ENCODE data around the gene TLN1.

TLN1 gene

DNA sequence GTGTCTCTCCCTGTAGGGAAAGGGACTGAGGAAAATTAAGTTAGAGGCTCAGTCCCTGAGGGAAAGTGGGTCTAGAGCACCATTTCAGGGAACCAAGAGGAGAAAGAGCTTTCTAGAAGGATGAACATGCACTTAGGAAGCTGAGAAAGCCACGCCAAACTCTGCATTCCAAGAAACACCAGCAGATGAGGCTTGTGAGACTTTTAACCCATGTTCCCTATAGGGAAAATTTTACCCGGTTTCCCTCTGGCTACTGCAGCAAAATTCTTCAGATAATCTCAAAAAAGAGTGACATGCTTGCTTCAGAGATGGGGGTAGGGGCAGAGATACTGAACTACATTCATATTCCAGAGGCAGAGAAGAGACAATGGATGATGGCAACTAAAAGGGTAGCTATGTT is 8.6 kb downstream of the TLN1 start:
- H3K27ac ChIP-seq (ENCODE audit: low read depth, low read length) = no peak overlapping the region

DNA sequence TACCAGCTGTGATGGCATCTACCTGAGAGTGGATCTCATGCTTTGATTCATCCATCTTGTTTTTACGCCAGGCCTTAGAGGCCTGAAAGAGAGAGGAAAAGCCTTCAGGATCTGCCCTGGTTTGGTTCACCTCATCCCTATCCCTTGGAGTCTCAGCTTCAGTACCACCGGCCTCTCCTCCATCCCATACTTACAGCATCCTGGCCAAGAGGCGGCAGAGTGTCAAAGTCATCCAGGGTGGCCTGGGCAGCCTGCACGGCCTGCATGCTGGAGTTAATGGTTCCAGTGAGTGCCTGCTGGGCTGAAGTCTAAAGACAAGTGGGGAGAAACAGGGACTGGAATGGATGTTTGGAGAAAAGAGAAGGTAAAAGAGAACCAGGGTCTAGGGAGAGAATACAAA is 12.4 kb downstream of the TLN1 start:
- H3K27ac ChIP-seq (ENCODE audit: low read depth, low read length) = no peak overlapping the region
- no peaks in the 10 kb centered on the region for H3K27me3 ChIP-seq (ENCODE audit: control insufficient read depth in 5 of 5, insufficient read depth in 4 of 5, low read length in 5 of 5)
- H3K4me1 ChIP-seq (ENCODE audit: control insufficient read depth in 5 of 5, insufficient read depth in 5 of 5, low read length in 5 of 5) = peaks cover 0 to 3% (median 0%) of the 10 kb centered on the region in 5 donors
- H3K36me3 ChIP-seq (ENCODE audit: control insufficient read depth in 5 of 5, insufficient read depth in 5 of 5, low read length in 5 of 5) = peaks cover 23 to 100% (median 99%) of the 10 kb centered on the region in 5 donors
- no peak overlapping the region for H3K9ac ChIP-seq (ENCODE audit: low read length in 5 of 5)
- H3K4me3 ChIP-seq (ENCODE audit: low read depth in 1 of 5, low read length in 5 of 5) = no peak overlapping the region
- no peaks in the 10 kb centered on the region for H3K9me3 ChIP-seq (ENCODE audit: control insufficient read depth in 5 of 5, low read length in 5 of 5)

More for the DNA sequence above, 8.6 kb downstream of the TLN1 start:
- H3K4me3 ChIP-seq (ENCODE audit: low read depth in 1 of 5, low read length in 5 of 5) = no peak overlapping the region
- no peak overlapping the region for H3K9ac ChIP-seq (ENCODE audit: low read length in 5 of 5)
- H3K36me3 ChIP-seq (ENCODE audit: control insufficient read depth in 5 of 5, insufficient read depth in 5 of 5, low read length in 5 of 5) = peaks cover 24 to 78% (median 72%) of the 10 kb centered on the region in 5 donors
- H3K4me1 ChIP-seq (ENCODE audit: control insufficient read depth in 5 of 5, insufficient read depth in 5 of 5, low read length in 5 of 5) = peaks cover 12 to 33% (median 31%) of the 10 kb centered on the region in 5 donors
- no peaks in the 10 kb centered on the region for H3K27me3 ChIP-seq (ENCODE audit: control insufficient read depth in 5 of 5, insufficient read depth in 4 of 5, low read length in 5 of 5)
- H3K9me3 ChIP-seq (ENCODE audit: control insufficient read depth in 5 of 5, low read length in 5 of 5) = no peaks in the 10 kb centered on the region

DNA sequence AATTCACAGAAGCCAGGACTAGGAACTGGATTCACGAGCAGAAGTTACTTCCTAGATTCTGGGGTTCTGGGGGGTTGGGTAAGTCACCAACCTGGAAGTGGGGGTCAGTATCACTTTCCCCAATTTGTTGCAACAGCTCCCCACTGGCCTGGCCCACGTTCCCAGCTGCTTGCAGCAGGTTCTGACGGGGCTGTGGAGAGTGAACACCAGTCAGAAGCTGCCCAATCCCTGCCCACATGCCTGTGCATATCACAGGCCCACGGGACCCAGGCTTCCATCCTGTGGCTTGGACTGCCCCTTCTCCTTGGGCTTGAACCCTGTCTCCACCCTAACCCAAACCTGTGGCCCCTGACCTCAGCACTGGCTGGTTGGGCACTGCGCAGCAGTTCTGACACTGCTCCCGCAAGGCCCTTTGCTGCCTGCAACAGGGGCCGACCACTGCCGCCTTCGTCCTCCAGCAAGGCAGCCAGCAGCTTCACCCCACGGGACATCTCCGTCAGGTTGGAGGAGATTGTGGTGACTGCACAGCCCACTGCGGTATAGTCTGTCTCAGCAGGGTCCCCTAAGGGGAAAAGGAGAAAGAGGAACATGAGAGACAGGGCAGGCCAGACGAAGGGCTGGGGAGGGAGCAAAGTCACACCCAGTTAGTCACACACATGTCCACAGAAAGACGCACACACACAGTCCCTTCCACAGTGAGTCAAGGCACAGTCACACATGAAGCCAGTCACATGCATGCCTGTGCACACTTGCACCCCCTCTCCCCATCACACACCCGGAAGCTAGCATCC is 13.1 kb downstream of the TLN1 start:
- peaks cover 0 to 3% (median 0%) of the 10 kb centered on the region in 5 donors for H3K4me1 ChIP-seq (ENCODE audit: control insufficient read depth in 5 of 5, insufficient read depth in 5 of 5, low read length in 5 of 5)
- peaks cover 21 to 100% (median 99%) of the 10 kb centered on the region in 5 donors for H3K36me3 ChIP-seq (ENCODE audit: control insufficient read depth in 5 of 5, insufficient read depth in 5 of 5, low read length in 5 of 5)
- H3K27ac ChIP-seq (ENCODE audit: low read depth, low read length) = no peak overlapping the region
- H3K4me3 ChIP-seq (ENCODE audit: low read depth in 1 of 5, low read length in 5 of 5) = no peak overlapping the region
- no peaks in the 10 kb centered on the region for H3K27me3 ChIP-seq (ENCODE audit: control insufficient read depth in 5 of 5, insufficient read depth in 4 of 5, low read length in 5 of 5)
- H3K9ac ChIP-seq (ENCODE audit: low read length in 5 of 5) = no peak overlapping the region
- peaks cover 0 to 3% (median 0%) of the 10 kb centered on the region in 5 donors for H3K9me3 ChIP-seq (ENCODE audit: control insufficient read depth in 5 of 5, low read length in 5 of 5)

DNA sequence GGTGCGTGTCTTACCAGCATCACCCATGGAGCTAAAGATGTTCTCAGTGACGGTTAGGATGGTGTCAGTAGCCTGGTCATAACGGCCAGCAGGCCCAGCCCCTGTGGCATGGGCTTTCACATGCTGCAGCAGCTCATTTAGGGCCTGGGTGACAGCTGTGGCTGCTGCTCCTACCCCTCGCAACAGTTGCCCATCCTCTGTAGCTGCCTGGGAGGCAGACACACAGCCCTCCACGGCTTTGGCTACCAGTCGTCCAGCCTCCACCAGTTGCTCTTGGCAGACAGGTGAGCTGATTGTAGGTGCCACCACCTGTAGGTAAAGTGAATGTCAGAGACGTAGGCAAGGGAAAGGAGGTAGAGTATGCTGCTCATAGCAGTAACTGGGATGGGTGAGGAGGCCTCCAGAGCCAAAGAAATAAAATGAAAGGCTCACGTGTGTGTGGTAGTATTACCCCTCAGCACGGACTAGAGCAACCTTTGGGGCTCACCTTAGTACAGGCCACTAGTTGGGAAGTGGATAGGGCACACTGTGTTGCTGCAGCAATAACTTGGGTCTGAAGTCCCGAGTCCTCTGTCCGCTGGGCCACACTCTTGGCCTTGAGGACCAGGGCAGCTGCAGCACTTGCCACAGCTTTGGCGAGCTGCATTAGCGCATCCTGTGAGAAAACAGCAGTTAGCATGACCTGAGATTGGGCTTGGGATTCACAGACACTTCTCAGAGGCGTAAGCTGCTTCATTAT is 14.7 kb downstream of the TLN1 start:
- H3K27ac ChIP-seq (ENCODE audit: low read depth, low read length) = no peak overlapping the region
- peaks cover 19 to 100% (median 100%) of the 10 kb centered on the region in 5 donors for H3K36me3 ChIP-seq (ENCODE audit: control insufficient read depth in 5 of 5, insufficient read depth in 5 of 5, low read length in 5 of 5)

DNA sequence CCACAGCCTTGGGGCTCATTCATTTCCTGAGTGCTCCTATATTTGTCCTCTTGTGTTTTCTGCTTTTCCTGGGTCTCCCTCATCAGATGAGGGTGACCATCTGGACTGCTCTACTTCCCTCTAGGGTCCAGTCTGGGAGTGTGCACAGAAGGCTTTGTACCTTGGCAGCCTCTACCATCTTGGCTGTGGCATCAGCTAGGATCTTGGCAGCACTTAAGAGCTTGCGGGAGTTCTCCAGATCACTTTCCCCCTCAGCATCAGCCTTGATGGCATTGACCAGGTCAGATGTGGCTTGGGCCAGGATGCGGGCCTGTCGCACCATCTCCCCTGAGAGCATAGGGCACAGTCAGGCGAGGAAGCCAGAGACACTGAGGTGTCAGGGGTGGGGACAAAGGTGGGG is 15.8 kb downstream of the TLN1 start:
- no peak overlapping the region for H3K27ac ChIP-seq (ENCODE audit: low read depth, low read length)
- H3K9me3 ChIP-seq (ENCODE audit: control insufficient read depth in 5 of 5, low read length in 5 of 5) = peaks cover 0 to 3% (median 0%) of the 10 kb centered on the region in 5 donors
- no peaks in the 10 kb centered on the region for H3K27me3 ChIP-seq (ENCODE audit: control insufficient read depth in 5 of 5, insufficient read depth in 4 of 5, low read length in 5 of 5)
- H3K4me3 ChIP-seq (ENCODE audit: low read depth in 1 of 5, low read length in 5 of 5) = no peak overlapping the region
- peaks cover 0 to 3% (median 0%) of the 10 kb centered on the region in 5 donors for H3K4me1 ChIP-seq (ENCODE audit: control insufficient read depth in 5 of 5, insufficient read depth in 5 of 5, low read length in 5 of 5)
- peaks cover 14 to 100% (median 100%) of the 10 kb centered on the region in 5 donors for H3K36me3 ChIP-seq (ENCODE audit: control insufficient read depth in 5 of 5, insufficient read depth in 5 of 5, low read length in 5 of 5)
- no peak overlapping the region for H3K9ac ChIP-seq (ENCODE audit: low read length in 5 of 5)

More for the DNA sequence above, 14.7 kb downstream of the TLN1 start:
- Histone ChIP-seq H3K9ac (ENCODE audit: low read length in 5 of 5) (no peak overlapping the region), H3K27me3 (ENCODE audit: control insufficient read depth in 5 of 5, insufficient read depth in 4 of 5, low read length in 5 of 5) (no peaks in the 10 kb centered on the region), H3K9me3 (ENCODE audit: control insufficient read depth in 5 of 5, low read length in 5 of 5) (peaks cover 0 to 3% (median 0%) of the 10 kb centered on the region in 5 donors), H3K4me1 (ENCODE audit: control insufficient read depth in 5 of 5, insufficient read depth in 5 of 5, low read length in 5 of 5) (peaks cover 0 to 3% (median 0%) of the 10 kb centered on the region in 5 donors), H3K4me3 (ENCODE audit: low read depth in 1 of 5, low read length in 5 of 5) (no peak overlapping the region)

DNA sequence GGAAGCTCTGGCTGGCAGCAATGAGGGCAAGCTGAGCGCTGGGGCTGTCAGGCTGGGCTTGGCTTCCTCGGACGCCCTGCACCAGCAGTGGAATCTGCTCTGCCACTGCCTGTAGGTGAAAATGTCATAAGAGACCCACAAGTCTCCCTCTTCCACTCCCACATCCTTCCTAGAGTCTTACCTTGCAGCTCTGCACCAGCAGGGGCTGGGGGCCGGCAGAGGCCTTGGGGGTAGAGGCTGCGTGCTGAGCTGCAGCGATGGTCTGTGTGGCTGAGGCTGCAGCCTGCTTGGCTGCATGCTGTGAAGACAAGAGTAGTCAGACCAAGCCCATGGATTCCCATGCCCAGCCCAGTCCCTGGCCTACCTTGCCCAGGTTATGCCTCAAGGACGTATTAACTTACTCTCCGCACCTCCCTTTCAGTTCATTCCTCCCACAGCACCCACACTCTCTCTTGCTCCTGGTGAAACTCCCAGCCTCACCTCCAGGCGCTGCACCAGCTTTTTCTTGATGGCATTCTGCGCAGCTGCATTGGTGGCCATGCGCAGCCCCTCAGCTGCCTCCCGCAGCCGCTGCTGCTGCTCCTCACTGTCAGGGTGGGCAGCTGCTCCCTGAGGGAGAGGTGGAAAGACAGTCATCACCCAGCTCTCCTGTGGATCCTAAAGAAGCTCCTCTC is 17.3 kb downstream of the TLN1 start:
- peaks cover 14 to 98% (median 97%) of the 10 kb centered on the region in 5 donors for H3K36me3 ChIP-seq (ENCODE audit: control insufficient read depth in 5 of 5, insufficient read depth in 5 of 5, low read length in 5 of 5)
- H3K9ac ChIP-seq (ENCODE audit: low read length in 5 of 5) = no peak overlapping the region
- peaks cover 0 to 3% (median 0%) of the 10 kb centered on the region in 5 donors for H3K9me3 ChIP-seq (ENCODE audit: control insufficient read depth in 5 of 5, low read length in 5 of 5)
- no peaks in the 10 kb centered on the region for H3K27me3 ChIP-seq (ENCODE audit: control insufficient read depth in 5 of 5, insufficient read depth in 4 of 5, low read length in 5 of 5)
- H3K4me1 ChIP-seq (ENCODE audit: control insufficient read depth in 5 of 5, insufficient read depth in 5 of 5, low read length in 5 of 5) = peaks cover 0 to 3% (median 0%) of the 10 kb centered on the region in 5 donors
- no peak overlapping the region for H3K4me3 ChIP-seq (ENCODE audit: low read depth in 1 of 5, low read length in 5 of 5)
- no peak overlapping the region for H3K27ac ChIP-seq (ENCODE audit: low read depth, low read length)

DNA sequence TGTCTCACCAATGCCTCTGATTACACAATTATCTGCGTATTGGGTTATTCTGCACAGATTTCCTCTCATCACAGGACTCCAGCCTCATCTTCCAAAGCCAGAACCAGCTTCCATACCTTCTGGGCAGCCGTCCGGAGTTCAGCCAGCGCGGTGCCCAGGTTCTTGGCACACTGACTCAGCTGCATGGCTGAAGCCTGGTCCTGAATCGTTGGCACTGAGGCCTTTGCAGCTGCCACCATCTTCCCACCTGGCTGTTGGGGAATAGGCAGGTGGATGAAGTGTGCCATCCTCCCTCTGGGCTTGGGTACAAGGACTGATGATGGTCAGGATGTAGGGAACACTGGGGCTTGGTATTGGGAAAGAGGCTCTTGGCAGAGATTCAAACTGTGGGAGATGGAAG is 17.9 kb downstream of the TLN1 start:
- Histone ChIP-seq H3K27ac (ENCODE audit: low read depth, low read length) (no peak overlapping the region), H3K9ac (ENCODE audit: low read length in 5 of 5) (no peak overlapping the region), H3K4me1 (ENCODE audit: control insufficient read depth in 5 of 5, insufficient read depth in 5 of 5, low read length in 5 of 5) (peaks cover 0 to 3% (median 0%) of the 10 kb centered on the region in 5 donors), H3K9me3 (ENCODE audit: control insufficient read depth in 5 of 5, low read length in 5 of 5) (peaks cover 0 to 3% (median 0%) of the 10 kb centered on the region in 5 donors), H3K27me3 (ENCODE audit: control insufficient read depth in 5 of 5, insufficient read depth in 4 of 5, low read length in 5 of 5) (no peaks in the 10 kb centered on the region), H3K36me3 (ENCODE audit: control insufficient read depth in 5 of 5, insufficient read depth in 5 of 5, low read length in 5 of 5) (peaks cover 14 to 95% (median 94%) of the 10 kb centered on the region in 5 donors), H3K4me3 (ENCODE audit: low read depth in 1 of 5, low read length in 5 of 5) (no peak overlapping the region)

DNA sequence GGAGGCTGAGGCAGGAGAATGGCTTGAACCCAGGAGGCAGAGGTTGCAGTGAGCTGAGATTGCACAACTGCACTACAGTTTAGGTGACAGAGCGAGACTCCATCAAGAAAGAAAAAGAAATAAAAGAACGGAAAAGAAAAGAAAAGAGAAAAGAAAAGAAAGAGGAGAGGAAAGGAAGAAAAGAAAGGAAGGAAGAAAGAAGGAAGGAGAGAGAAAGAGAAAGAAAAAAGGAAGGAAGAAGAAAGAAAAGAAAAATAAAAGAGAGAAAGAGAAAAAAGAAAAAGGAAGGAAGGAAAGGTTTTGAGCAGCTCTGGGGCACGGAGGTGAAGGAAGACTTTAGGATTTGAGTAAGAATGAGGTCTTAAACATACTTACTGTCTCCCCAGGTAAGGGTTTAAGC is 18.4 kb downstream of the TLN1 start:
- H3K36me3 ChIP-seq (ENCODE audit: control insufficient read depth in 5 of 5, insufficient read depth in 5 of 5, low read length in 5 of 5) = peaks cover 17 to 95% (median 94%) of the 10 kb centered on the region in 5 donors

DNA sequence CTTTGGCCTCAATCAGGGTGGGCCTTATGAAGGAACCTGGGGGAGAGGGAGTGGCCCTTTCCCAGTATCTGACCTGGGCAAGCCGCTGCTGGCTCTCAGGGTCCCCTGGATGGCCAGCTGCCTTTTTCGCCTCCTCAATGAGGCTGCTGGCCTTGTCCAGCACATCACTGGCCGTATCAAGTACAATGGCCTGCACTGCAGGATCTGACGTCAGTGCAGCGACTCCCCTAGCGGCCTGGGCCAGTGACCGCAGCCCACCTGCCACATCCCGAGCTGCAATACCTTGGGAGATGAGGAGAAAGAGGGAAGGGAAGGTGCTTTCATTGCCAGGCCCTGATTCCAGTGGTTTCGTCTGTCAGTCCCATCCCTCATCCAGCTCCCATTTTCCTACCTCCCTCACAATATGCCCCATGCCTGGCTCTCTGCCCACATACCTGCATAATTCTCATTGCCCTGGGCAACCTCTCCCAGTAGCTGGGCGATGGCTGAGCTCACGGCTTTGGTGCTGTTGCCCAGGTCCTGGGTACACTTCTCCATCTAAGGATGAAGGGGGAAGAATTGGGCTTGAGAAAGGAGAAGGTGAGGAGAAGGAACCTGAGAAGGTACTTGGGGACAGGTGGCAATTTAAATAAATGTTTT is 19.1 kb downstream of the TLN1 start:
- Histone ChIP-seq H3K27ac (ENCODE audit: low read depth, low read length) (no peak overlapping the region), H3K9ac (ENCODE audit: low read length in 5 of 5) (no peak overlapping the region), H3K36me3 (ENCODE audit: control insufficient read depth in 5 of 5, insufficient read depth in 5 of 5, low read length in 5 of 5) (peaks cover 19 to 95% (median 94%) of the 10 kb centered on the region in 5 donors), H3K4me3 (ENCODE audit: low read depth in 1 of 5, low read length in 5 of 5) (no peak overlapping the region), H3K27me3 (ENCODE audit: control insufficient read depth in 5 of 5, insufficient read depth in 4 of 5, low read length in 5 of 5) (no peaks in the 10 kb centered on the region), H3K4me1 (ENCODE audit: control insufficient read depth in 5 of 5, insufficient read depth in 5 of 5, low read length in 5 of 5) (peaks cover 0 to 3% (median 0%) of the 10 kb centered on the region in 5 donors), H3K9me3 (ENCODE audit: control insufficient read depth in 5 of 5, low read length in 5 of 5) (peaks cover 0 to 3% (median 0%) of the 10 kb centered on the region in 5 donors)

More for the DNA sequence above, 18.4 kb downstream of the TLN1 start:
- Histone ChIP-seq H3K27ac (ENCODE audit: low read depth, low read length) (no peak overlapping the region), H3K9ac (ENCODE audit: low read length in 5 of 5) (no peak overlapping the region), H3K27me3 (ENCODE audit: control insufficient read depth in 5 of 5, insufficient read depth in 4 of 5, low read length in 5 of 5) (no peaks in the 10 kb centered on the region), H3K9me3 (ENCODE audit: control insufficient read depth in 5 of 5, low read length in 5 of 5) (peaks cover 0 to 3% (median 0%) of the 10 kb centered on the region in 5 donors), H3K4me3 (ENCODE audit: low read depth in 1 of 5, low read length in 5 of 5) (no peak overlapping the region), H3K4me1 (ENCODE audit: control insufficient read depth in 5 of 5, insufficient read depth in 5 of 5, low read length in 5 of 5) (peaks cover 0 to 3% (median 0%) of the 10 kb centered on the region in 5 donors)
